Thoracic aorta (tissue), 2 donors: ENCODE measurements around the gene CXorf65. TPM values are rescaled to one million over a fixed set of nuclear protein-coding genes. Genes with fewer than 3 reads are reported as not detected.

Experiments
- ATAC-seq: fragments of 150-250 bp; one replicate; pipeline ENCODE4 v1.8.0; 2017; ENCODE audit warnings: low read depth; ENCODE audit not compliant: insufficient number of reproducible peaks, low FRiP score
- DNase-seq: peaks from one replicate; pipeline ENCODE4 v3.0.0-alpha.2; 2020; ENCODE audit warnings: low spot score
- H3K27ac ChIP-seq, 2 donors: fragments of 200-600 bp; sonication (generic); 1 replicate in 1 of 2; 2 replicates in 1 of 2; pipeline ENCODE4 v1.5.1; 2016; ENCODE audit warnings: mild to moderate bottlenecking in 2 of 2, moderate library complexity in 2 of 2
- H3K27me3 ChIP-seq: fragments of 200-600 bp; sonication (generic); replicated peaks from 2 replicates; pipeline ENCODE4 v1.6.0; 2016; ENCODE audit warnings: mild to moderate bottlenecking; ENCODE audit not compliant: insufficient read depth
- H3K36me3 ChIP-seq: fragments of 200-600 bp; sonication (generic); one replicate; pipeline ENCODE4 v1.5.1; 2016
- H3K4me1 ChIP-seq, 2 donors: fragments of 200-600 bp; sonication (generic); 1 replicate in 1 of 2; 2 replicates in 1 of 2; pipeline versions ENCODE4 v1.5.1 to v1.6.0; 2016; ENCODE audit warnings: low read depth in 2 of 2, mild to moderate bottlenecking in 1 of 2; ENCODE audit not compliant: control insufficient read depth in 1 of 2
- H3K4me3 ChIP-seq: fragments of 200-600 bp; sonication (generic); 2 replicates; pipeline ENCODE4 v1.5.1; 2016; ENCODE audit warnings: mild to moderate bottlenecking
- H3K9me3 ChIP-seq: fragments of 200-600 bp; sonication (generic); 2 replicates; pipeline ENCODE4 v1.5.1; 2016
- total RNA-seq, 2 donors: library from RNA; depleted of rRNA; stranded (reverse); fragments of >200 nt; gene quantifications; one replicate each; pipeline versions ENCODE4 v1.1.0 to v1.2.3, GENCODE V29; 2016
- TF ChIP-seq, protein P1 (sequence below): fragments of 200-600 bp; sonication (generic); IDR thresholded peaks from one replicate; pipeline ENCODE4 v1.5.1; 2019; ENCODE audit warnings: antibody characterized with exemption

Gene CXorf65
- total RNA-seq, 2 donors from 2014 or later: not detected

DNA sequence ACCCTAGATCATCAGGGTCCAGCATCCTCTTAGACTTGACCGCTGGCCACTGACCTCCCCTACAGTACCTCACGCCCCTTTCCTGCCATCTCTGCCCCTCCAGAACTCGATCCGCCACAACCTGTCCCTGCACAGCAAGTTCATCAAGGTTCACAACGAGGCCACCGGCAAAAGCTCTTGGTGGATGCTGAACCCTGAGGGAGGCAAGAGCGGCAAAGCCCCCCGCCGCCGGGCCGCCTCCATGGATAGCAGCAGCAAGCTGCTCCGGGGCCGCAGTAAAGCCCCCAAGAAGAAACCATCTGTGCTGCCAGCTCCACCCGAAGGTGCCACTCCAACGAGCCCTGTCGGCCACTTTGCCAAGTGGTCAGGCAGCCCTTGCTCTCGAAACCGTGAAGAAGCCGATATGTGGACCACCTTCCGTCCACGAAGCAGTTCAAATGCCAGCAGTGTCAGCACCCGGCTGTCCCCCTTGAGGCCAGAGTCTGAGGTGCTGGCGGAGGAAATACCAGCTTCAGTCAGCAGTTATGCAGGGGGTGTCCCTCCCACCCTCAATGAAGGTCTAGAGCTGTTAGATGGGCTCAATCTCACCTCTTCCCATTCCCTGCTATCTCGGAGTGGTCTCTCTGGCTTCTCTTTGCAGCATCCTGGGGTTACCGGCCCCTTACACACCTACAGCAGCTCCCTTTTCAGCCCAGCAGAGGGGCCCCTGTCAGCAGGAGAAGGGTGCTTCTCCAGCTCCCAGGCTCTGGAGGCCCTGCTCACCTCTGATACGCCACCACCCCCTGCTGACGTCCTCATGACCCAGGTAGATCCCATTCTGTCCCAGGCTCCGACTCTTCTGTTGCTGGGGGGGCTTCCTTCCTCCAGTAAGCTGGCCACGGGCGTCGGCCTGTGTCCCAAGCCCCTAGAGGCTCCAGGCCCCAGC is 5.7 kb downstream of the CXorf65 start:
- TF ChIP-seq, protein P1, sequence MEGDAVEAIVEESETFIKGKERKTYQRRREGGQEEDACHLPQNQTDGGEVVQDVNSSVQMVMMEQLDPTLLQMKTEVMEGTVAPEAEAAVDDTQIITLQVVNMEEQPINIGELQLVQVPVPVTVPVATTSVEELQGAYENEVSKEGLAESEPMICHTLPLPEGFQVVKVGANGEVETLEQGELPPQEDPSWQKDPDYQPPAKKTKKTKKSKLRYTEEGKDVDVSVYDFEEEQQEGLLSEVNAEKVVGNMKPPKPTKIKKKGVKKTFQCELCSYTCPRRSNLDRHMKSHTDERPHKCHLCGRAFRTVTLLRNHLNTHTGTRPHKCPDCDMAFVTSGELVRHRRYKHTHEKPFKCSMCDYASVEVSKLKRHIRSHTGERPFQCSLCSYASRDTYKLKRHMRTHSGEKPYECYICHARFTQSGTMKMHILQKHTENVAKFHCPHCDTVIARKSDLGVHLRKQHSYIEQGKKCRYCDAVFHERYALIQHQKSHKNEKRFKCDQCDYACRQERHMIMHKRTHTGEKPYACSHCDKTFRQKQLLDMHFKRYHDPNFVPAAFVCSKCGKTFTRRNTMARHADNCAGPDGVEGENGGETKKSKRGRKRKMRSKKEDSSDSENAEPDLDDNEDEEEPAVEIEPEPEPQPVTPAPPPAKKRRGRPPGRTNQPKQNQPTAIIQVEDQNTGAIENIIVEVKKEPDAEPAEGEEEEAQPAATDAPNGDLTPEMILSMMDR: no peak
- DNase-seq (no peak), ATAC-seq (no peak)
- H3K27me3 ChIP-seq: no peaks in the 10 kb centered on the region
- H3K4me3 ChIP-seq: no peak overlapping the region
- no peaks in the 10 kb centered on the region for H3K9me3 ChIP-seq
- H3K36me3 ChIP-seq: no peaks in the 10 kb centered on the region
- H3K4me1 ChIP-seq: no peaks in the 10 kb centered on the region
- H3K27ac ChIP-seq: no peak overlapping the region

DNA sequence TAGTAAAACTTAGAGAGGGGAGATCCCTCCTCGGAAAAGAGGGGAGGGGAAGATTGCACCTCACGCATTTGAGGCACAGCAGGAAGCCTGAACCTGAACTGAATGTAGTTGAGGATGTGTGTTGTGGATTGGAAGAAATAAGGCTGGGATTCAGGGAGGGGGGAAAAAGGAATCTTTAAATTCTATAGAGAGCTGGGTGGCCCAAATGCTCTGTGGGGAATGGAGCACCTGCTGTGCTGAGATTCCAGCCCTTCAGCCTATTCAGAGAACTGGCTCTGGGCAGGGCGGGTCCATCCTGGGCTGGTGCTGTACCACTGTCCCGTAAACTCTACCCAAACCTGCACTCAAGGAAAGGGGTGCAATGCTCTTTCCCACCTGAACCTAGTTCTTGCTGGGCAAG is 6.8 kb downstream of the CXorf65 start:
- no peaks in the 10 kb centered on the region for H3K36me3 ChIP-seq
- TF ChIP-seq, protein P1: no peak
- no peaks in the 10 kb centered on the region for H3K27me3 ChIP-seq
- peaks cover 0 to 4% of the 10 kb centered on the region in 2 donors for H3K4me1 ChIP-seq
- DNase-seq (no peak), ATAC-seq (no peak)
- no peak overlapping the region for H3K27ac ChIP-seq
- no peaks in the 10 kb centered on the region for H3K9me3 ChIP-seq
- H3K4me3 ChIP-seq: no peak overlapping the region

DNA sequence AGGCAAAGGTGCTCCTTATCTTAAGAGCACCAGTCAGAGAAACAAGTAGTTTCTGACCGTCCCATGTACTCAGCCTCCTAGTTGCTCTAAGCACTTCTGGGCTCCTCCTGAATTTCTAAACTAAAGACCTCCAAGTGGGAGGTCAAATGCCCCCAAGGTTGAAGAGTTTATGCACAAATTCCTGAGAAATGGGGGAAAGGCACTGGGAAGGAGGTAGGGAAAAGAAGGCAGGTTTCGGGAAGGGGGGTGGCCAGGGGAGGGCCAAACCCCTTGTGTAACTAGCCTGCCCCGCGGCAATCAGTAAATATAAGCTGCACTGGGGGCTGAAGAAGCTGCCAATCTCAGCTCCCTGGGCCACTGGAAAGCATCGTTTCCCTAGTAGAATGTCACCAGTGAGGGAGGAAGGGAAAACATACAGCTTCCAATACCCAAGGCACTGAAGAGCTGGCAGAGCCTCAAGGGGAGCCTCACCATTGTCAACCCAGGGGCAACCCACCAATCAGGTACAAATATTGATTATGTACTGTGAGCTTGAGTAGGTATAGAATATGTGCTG is 7.5 kb downstream of the CXorf65 start:
- TF ChIP-seq, protein P1: no peak
- H3K9me3 ChIP-seq: no peaks in the 10 kb centered on the region
- no peak overlapping the region for H3K4me3 ChIP-seq
- peaks cover 0 to 4% of the 10 kb centered on the region in 2 donors for H3K4me1 ChIP-seq
- H3K36me3 ChIP-seq: no peaks in the 10 kb centered on the region
- ATAC-seq (no peak), DNase-seq (no peak)
- no peak overlapping the region for H3K27ac ChIP-seq
- H3K27me3 ChIP-seq: no peaks in the 10 kb centered on the region

GRCh38 chrX:71098302-71098701 is 8.2 kb downstream of the CXorf65 start:
- TF ChIP-seq, protein P1: peak; percentile 24
- H3K9me3 ChIP-seq: no peaks in the 10 kb centered on the region
- ATAC-seq (no peak), DNase-seq (peak; percentile 15)
- no peak overlapping the region for H3K27ac ChIP-seq
- H3K4me1 ChIP-seq: peaks cover 0 to 4% of the 10 kb centered on the region in 2 donors
- H3K4me3 ChIP-seq: no peak overlapping the region
- no peaks in the 10 kb centered on the region for H3K36me3 ChIP-seq
- H3K27me3 ChIP-seq: no peaks in the 10 kb centered on the region

GRCh38 chrX:71096760-71097032 is 9.8 kb downstream of the CXorf65 start:
- Histone ChIP-seq H3K4me1 (peaks cover 0 to 4% of the 10 kb centered on the region in 2 donors), H3K9me3 (no peaks in the 10 kb centered on the region), H3K27ac (no peak overlapping the region), H3K36me3 (no peaks in the 10 kb centered on the region), H3K27me3 (no peaks in the 10 kb centered on the region), H3K4me3 (peak overlapping the region; percentile 83)
- TF ChIP-seq, protein P1: no peak
- no peak for DNase-seq
- ATAC-seq: no peak
